Stimulated activated CD4-positive, alpha-beta T cell treated with anti-CD3 and anti-CD28 coated beads, TNF-alpha, amount 100 ng/mL, for 4 hours (primary cell): Measurements from ENCODE around the gene UMAD1.

ENCODE experiments used
- DNase-seq, 3 experiments: peaks; one replicate each; pipeline ENCODE4 v3.0.0-alpha.2; 2020; ENCODE audit warnings: low read depth in 3 of 3

The UMAD1 gene

GRCh38 chr7:7883394-7883793, 242.8 kb downstream of the UMAD1 start:
- no peak for DNase-seq

- no peak for DNase-seq
These were observed 244.3 kb downstream of the UMAD1 start for GRCh38 chr7:7884855-7885254.

- no peak for DNase-seq
These were observed 249.4 kb downstream of the UMAD1 start for GRCh38 chr7:7889791-7890568.

- no peak for DNase-seq
These were observed 254.6 kb downstream of the UMAD1 start for GRCh38 chr7:7895004-7895650.

- no peak for DNase-seq
These were observed 255.2 kb downstream of the UMAD1 start for GRCh38 chr7:7895754-7896153.

- no peak for DNase-seq
These were observed 257.0 kb downstream of the UMAD1 start for GRCh38 chr7:7897509-7897908.

GRCh38 chr7:7897949-7898515, 257.5 kb downstream of the UMAD1 start:
- DNase-seq: no peak

- no peak for DNase-seq
These were observed 262.3 kb downstream of the UMAD1 start for GRCh38 chr7:7902845-7903244.

GRCh38 chr7:7907306-7907705, 266.8 kb downstream of the UMAD1 start:
- DNase-seq: no peak

GRCh38 chr7:7908622-7909145, 268.1 kb downstream of the UMAD1 start:
- DNase-seq: no peak

- no peak for DNase-seq
These were observed 268.8 kb downstream of the UMAD1 start for GRCh38 chr7:7909376-7909775.

- DNase-seq: no peak
These were observed 271.0 kb downstream of the UMAD1 start for GRCh38 chr7:7911369-7912123.

GRCh38 chr7:7912937-7913336, 272.4 kb downstream of the UMAD1 start:
- DNase-seq: no peak

- DNase-seq: no peak
These were observed 273.0 kb downstream of the UMAD1 start for GRCh38 chr7:7913504-7913903.

GRCh38 chr7:7914547-7914946, 274.0 kb downstream of the UMAD1 start:
- no peak for DNase-seq

- DNase-seq: no peak
These were observed 275.5 kb downstream of the UMAD1 start for GRCh38 chr7:7916064-7916463.

- DNase-seq: no peak
These were observed 277.0 kb downstream of the UMAD1 start for GRCh38 chr7:7917593-7917992.

GRCh38 chr7:7918736-7919448, 278.3 kb downstream of the UMAD1 start:
- DNase-seq: no peak

GRCh38 chr7:7919449-7919945, 278.9 kb downstream of the UMAD1 start:
- DNase-seq: no peak

- no peak for DNase-seq
These were observed 279.5 kb downstream of the UMAD1 start for GRCh38 chr7:7920056-7920455.

GRCh38 chr7:7920481-7920880, 279.9 kb downstream of the UMAD1 start:
- DNase-seq: no peak
